Gastrocnemius medialis (tissue), 4 donors: ENCODE data around the gene CRYBG1. TPM values are rescaled to one million over a fixed set of nuclear protein-coding genes. Genes with fewer than 3 reads are reported as not detected.

Experiments used
- ATAC-seq, 2 donors: fragments of 150-250 bp; one replicate each; pipeline ENCODE4 v1.9.1; 2016
- DNase-seq, 2 donors: peaks; one replicate each; pipeline ENCODE4 v3.0.0-alpha.2; 2019
- H3K27ac ChIP-seq, 4 donors: fragments of 200-600 bp; sonication (generic); 1 replicate in 1 of 4; 2 replicates in 3 of 4; pipeline ENCODE4 v1.5.1; 2016 to 2018; ENCODE audit warnings: mild to moderate bottlenecking in 2 of 4, moderate library complexity in 1 of 4
- H3K27me3 ChIP-seq, 3 donors: fragments of 200-600 bp; sonication (generic) in 2 of 3; 1 replicate in 1 of 3; 2 replicates in 2 of 3; pipeline versions ENCODE4 v1.5.1 to v1.6.0; 2016 to 2019; ENCODE audit warnings: mild to moderate bottlenecking in 1 of 3, moderate library complexity in 1 of 3
- H3K36me3 ChIP-seq, 2 donors: fragments of 200-600 bp; sonication (generic) in 1 of 2; one replicate each; pipeline ENCODE4 v1.5.1; 2017 to 2018
- H3K4me1 ChIP-seq, 2 donors: fragments of 200-600 bp; sonication (generic) in 1 of 2; one replicate each; pipeline ENCODE4 v1.5.1; 2016 to 2017; ENCODE audit warnings: mild to moderate bottlenecking in 2 of 2
- H3K4me3 ChIP-seq, 4 donors: fragments of 200-600 bp; sonication (generic) in 3 of 4; 1 replicate in 1 of 4; 2 replicates in 3 of 4; pipeline ENCODE4 v1.5.1; 2016 to 2019; ENCODE audit warnings: mild to moderate bottlenecking in 2 of 4
- H3K9me3 ChIP-seq, 3 donors: fragments of 200-600 bp; sonication (generic) in 2 of 3; 1 replicate in 1 of 3; 2 replicates in 2 of 3; pipeline ENCODE4 v1.5.1; 2016 to 2019
- CTCF ChIP-seq, 5 experiments: fragments of 450-650 bp in 3 of 5; fragments of 200-600 bp in 2 of 5; sonication (generic) in 2 of 5; IDR thresholded peaks in 4 of 5; conservative IDR thresholded peaks in 1 of 5; 1 replicate in 4 of 5; 2 replicates in 1 of 5; pipeline ENCODE4 v1.5.1; 2016 to 2019; ENCODE audit warnings: antibody characterized with exemption in 5 of 5, mild to moderate bottlenecking in 3 of 5, moderate library complexity in 3 of 5
- POLR2A ChIP-seq, 2 donors: fragments of 450-650 bp; IDR thresholded peaks; one replicate each; pipeline ENCODE4 v1.6.1; 2017; ENCODE audit warnings: antibody characterized with exemption in 2 of 2, mild to moderate bottlenecking in 2 of 2, moderate library complexity in 2 of 2
- in situ Hi-C, 4 donors: fragments of 200-750 bp; cut with MboI; loops; one replicate each; pipeline versions ENCODE4 v1.15.0 to v1.8.0; 2017; ENCODE audit warnings: low sequenced_read_pairs in 4 of 4
- intact Hi-C: fragments of 100-400 bp; cut with DNase I; formaldehyde crosslinking; loops from one replicate; pipeline ENCODE4 v1.15.1; 2023; ENCODE audit warnings: low total_unique reads
- total RNA-seq, 4 donors: library from RNA; depleted of rRNA; stranded (reverse); fragments of >200 nt; gene quantifications; one replicate each; pipeline versions ENCODE4 v1.1.0 to v1.2.3, GENCODE V29; 2016

CRYBG1 gene
- total RNA-seq, 4 donors from 2014 or later, result 0.98 to 1.5 (median 1.1) TPM

- intact Hi-C loops, result no loop called here
- no peak for ATAC-seq
- H3K27me3 ChIP-seq, result no peaks in the 10 kb centered on the region
Observed at GRCh38 chr6:106476331-106477105, 116.0 kb downstream of the CRYBG1 start.

GRCh38 chr6:106477146-106477545 lies 116.6 kb downstream of the CRYBG1 start:
- Histone ChIP-seq H3K4me1 (no peaks in the 10 kb centered on the region), H3K36me3 (no peaks in the 10 kb centered on the region), H3K9me3 (no peaks in the 10 kb centered on the region), H3K4me3 (no peak overlapping the region), H3K27ac (no peak overlapping the region), H3K27me3 (no peaks in the 10 kb centered on the region)
- TF ChIP-seq CTCF (IDR thresholded peaks at IDR 0.05 in 4 of 5, conservative IDR thresholded peaks at IDR 0.05 in 1 of 5) (no peak), POLR2A (IDR thresholded peaks at IDR 0.05) (no peak)
- in situ Hi-C loops, result no loop called here
- ATAC-seq, result no peak
- intact Hi-C loops, result no loop called here
- DNase-seq, result no peak

More at GRCh38 chr6:106476331-106477105, 116.0 kb downstream of the CRYBG1 start:
- no peaks in the 10 kb centered on the region for H3K36me3 ChIP-seq
- H3K4me3 ChIP-seq, result no peak overlapping the region
- no peak for DNase-seq
- no peak overlapping the region for H3K27ac ChIP-seq
- TF ChIP-seq CTCF (IDR thresholded peaks at IDR 0.05 in 4 of 5, conservative IDR thresholded peaks at IDR 0.05 in 1 of 5) (no peak), POLR2A (IDR thresholded peaks at IDR 0.05) (no peak)
- in situ Hi-C loops, result no loop called here
- H3K4me1 ChIP-seq, result no peaks in the 10 kb centered on the region
- no peaks in the 10 kb centered on the region for H3K9me3 ChIP-seq

GRCh38 chr6:106477790-106478189 lies 117.3 kb downstream of the CRYBG1 start:
- ATAC-seq, result no peak
- H3K27ac ChIP-seq, result no peak overlapping the region

GRCh38 chr6:106486236-106486635 lies 125.7 kb downstream of the CRYBG1 start:
- in situ Hi-C loops (no loop called here), intact Hi-C loops (no loop called here)
- Histone ChIP-seq H3K36me3 (no peaks in the 10 kb centered on the region), H3K4me3 (no peak overlapping the region), H3K4me1 (no peaks in the 10 kb centered on the region), H3K27me3 (no peaks in the 10 kb centered on the region), H3K9me3 (no peaks in the 10 kb centered on the region), H3K27ac (no peak overlapping the region)
- no peak for ATAC-seq
- no peak for DNase-seq
- TF ChIP-seq CTCF (IDR thresholded peaks at IDR 0.05 in 4 of 5, conservative IDR thresholded peaks at IDR 0.05 in 1 of 5) (no peak), POLR2A (IDR thresholded peaks at IDR 0.05) (no peak)

More at GRCh38 chr6:106477790-106478189, 117.3 kb downstream of the CRYBG1 start:
- H3K27me3 ChIP-seq, result no peaks in the 10 kb centered on the region
- in situ Hi-C loops, result no loop called here
- no peaks in the 10 kb centered on the region for H3K4me1 ChIP-seq
- no peak overlapping the region for H3K4me3 ChIP-seq
- intact Hi-C loops, result no loop called here
- no peak for DNase-seq
- no peak for TF ChIP-seq POLR2A (IDR thresholded peaks at IDR 0.05)
- TF ChIP-seq CTCF (IDR thresholded peaks at IDR 0.05 in 4 of 5, conservative IDR thresholded peaks at IDR 0.05 in 1 of 5), result no peak
- no peaks in the 10 kb centered on the region for H3K36me3 ChIP-seq
- H3K9me3 ChIP-seq, result no peaks in the 10 kb centered on the region
